ENCODE measurements around the gene KCNQ5.
"Not testable (repeated sequence)": the region's sequence is repeated elsewhere in the genome, so short reads cannot be mapped to it uniquely, and the experiment has no call there.

KCNQ5 gene

DNA sequence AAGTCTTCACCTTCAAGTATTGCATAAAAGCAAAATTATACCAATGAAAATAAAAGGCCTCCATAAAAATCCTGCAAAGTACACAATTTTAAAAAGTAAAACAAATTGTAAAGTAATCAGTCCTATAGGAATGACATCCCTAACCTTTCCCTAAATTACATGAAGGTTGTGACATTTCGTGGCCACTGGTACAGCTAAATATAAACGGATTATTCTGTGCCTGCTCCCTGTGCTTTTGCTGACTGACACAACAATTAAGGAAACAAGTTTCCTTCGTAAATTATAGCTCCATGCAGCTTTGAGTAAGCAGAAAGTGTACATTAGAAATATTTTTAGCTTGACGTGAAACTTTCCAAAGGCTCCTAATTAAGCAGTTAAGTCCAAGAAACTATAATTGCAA is 222.8 kb downstream of the KCNQ5 start:
- DNase-seq (ENCODE audit: low read depth), result no peak

- no peak for DNase-seq (ENCODE audit: low read depth)
Observed at GRCh38 chr6:72849346-72849745, 227.5 kb downstream of the KCNQ5 start.

- DNase-seq (ENCODE audit: low read depth), result no peak
Observed at GRCh38 chr6:72850040-72850439, 228.2 kb downstream of the KCNQ5 start.

- DNase-seq (ENCODE audit: low read depth), result no peak
Observed at GRCh38 chr6:72850469-72850868, 228.6 kb downstream of the KCNQ5 start.

- DNase-seq (ENCODE audit: low read depth), result no peak
Observed at GRCh38 chr6:72855471-72855870, 233.6 kb downstream of the KCNQ5 start.

DNA sequence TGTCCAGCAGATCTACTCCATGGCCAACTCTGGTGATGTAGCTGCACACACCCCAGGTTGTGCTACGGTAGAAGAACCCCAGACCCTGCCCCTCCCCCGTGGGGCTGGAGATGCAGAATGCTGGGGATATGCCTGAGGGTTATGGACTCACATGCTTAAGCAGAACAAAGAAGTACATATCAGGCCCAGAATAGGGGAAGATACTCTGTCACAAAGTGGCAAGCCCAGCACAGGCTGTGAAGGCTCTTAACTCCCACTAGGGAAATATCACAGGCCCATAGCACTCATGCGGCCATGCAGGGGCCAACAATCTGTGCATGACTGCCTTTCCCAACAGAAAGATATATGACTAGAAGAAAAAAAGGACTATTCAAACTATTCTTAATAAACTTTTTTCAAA is 234.9 kb downstream of the KCNQ5 start:
- DNase-seq (ENCODE audit: low read depth), result no peak

DNA sequence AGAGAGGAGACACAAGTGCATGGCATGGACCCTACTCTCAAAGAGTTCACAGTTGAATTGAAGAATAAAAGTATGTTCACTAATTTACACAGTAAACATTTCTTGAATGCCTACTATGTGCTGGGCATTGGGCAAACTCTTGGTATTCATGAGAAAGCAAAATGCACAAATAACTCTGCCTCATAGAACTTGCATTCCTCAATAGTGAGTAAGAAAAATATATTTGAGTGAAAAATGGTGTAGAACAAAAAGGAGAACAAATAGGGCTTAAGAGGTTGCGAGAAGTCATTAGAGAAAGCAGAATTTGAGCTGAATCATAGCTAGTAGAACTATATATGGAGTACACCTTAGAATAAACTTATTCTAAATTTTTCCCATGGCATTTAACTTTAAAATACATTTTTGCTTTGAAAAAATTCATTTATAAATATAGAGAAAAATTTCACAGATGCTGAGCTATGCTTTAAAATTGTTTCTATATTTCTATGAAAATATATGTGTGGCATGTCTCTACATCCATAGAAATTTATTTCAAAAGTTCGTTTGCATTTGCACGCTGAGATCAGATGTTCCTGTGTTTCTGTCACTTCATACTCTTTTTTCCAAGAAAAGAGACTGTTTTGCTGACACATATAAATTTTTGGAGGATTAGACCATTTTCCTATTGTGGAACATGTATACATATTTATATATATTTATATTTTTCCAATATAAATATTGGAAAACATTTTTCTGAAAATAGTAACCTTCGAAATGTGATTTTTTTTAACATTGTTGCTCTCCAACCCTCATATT is 236.1 kb downstream of the KCNQ5 start:
- no peak for DNase-seq (ENCODE audit: low read depth)

DNA sequence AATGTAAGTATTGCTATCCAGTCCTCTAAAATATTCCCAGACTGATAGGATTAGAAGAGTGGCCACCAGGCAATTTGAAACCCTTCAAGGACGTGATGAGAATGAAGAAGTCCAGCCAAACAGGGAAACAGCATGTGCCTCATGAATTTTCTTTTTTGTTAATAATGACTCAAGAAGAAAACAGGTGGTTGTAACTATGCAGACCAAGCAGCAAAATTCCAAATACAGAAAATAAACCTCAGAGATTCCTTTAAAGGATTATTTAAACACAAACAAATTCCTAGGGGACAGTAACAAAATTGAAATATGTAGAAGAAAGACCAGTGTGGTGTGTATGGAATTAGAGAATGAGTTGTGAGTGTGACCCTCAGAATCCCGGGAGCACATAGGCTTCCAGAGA is 239.2 kb downstream of the KCNQ5 start:
- DNase-seq (ENCODE audit: low read depth), result no peak

GRCh38 chr6:72861935-72862432 is 240.1 kb downstream of the KCNQ5 start:
- DNase-seq (ENCODE audit: low read depth), result no peak

- no peak for DNase-seq (ENCODE audit: low read depth)
Observed at GRCh38 chr6:72863131-72863530, 241.3 kb downstream of the KCNQ5 start.

DNA sequence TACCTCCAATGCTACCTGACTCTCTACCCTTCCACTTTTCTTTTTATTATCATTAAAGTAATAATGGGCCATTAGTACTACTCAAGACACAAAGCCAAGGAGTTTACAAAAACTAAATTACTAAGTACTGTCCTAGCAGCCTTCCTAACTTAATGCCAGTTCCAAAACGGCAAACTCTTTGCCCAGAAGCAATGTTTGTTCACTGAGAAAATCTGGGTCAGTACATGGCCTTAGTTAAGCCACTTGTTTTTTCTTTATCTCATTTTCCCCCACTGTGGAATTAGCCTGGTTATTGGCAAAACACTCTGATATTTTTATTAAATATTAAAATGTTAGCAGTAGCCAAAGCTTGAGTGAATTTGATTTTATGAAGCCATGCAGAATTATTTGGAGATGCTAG is 242.4 kb downstream of the KCNQ5 start:
- no peak for DNase-seq (ENCODE audit: low read depth)

GRCh38 chr6:72864799-72865198 is 242.9 kb downstream of the KCNQ5 start:
- no peak for DNase-seq (ENCODE audit: low read depth)

GRCh38 chr6:72865467-72865866 is 243.6 kb downstream of the KCNQ5 start:
- DNase-seq (ENCODE audit: low read depth), result no peak

DNA sequence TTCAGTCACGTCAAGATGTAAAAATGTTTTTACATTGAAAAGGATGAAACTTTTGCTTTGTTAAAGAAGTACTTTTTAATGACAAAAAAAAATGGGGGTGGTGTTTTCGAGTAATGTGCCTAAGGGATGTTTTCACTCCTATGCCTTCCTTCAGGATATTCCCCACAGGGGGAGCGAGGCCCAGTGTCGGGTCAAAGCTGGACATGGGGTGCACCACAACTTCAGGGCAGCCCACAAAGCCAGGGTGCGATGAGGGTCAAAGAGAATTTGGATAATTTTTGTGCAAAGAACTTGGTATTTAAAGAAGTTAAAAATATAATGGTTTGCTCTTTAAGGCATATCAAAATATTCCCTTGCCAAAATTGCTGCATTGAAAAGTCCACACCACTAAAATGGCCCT is 247.8 kb downstream of the KCNQ5 start:
- DNase-seq (ENCODE audit: low read depth), result no peak

DNA sequence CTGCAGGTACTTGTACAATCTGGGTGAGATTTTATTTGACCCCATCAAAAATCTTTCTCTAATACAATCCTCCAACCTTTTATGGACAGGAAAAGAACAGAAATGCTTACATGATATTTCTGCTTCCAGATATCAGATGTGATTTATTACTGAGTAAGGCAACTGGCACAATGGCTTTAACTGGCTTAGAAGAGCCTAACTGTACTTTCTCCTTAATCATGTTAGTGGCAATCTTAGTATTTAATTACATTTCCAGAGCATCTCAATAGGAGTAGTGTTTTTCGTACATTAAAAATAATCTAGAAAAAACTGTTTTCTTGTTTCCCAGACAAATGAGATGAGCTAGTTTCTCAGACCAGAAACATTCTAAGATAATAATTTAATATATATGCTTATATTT is 251.6 kb downstream of the KCNQ5 start:
- DNase-seq (ENCODE audit: low read depth), result no peak

DNA sequence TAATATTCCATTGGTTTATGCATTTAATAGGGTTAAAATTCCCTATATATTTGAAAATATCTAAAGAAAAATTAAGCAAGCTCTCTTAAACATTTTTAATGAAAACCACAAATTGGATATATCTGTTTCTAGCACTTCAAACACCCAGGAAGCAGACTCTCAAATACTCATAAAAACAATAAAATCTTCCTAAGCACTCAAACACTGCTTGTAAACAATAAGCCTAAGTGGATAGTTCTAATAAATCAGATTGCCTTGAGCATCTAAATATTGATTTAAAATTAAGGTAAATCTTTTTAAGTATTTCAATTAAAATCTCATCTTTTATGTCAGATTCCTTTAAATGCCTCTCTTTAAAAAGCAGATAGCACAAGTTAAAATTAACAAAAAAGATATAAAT is 254.4 kb downstream of the KCNQ5 start:
- DNase-seq (ENCODE audit: low read depth), result no peak

- DNase-seq (ENCODE audit: low read depth), result no peak
Observed at GRCh38 chr6:72886170-72886569, 264.3 kb downstream of the KCNQ5 start.

DNA sequence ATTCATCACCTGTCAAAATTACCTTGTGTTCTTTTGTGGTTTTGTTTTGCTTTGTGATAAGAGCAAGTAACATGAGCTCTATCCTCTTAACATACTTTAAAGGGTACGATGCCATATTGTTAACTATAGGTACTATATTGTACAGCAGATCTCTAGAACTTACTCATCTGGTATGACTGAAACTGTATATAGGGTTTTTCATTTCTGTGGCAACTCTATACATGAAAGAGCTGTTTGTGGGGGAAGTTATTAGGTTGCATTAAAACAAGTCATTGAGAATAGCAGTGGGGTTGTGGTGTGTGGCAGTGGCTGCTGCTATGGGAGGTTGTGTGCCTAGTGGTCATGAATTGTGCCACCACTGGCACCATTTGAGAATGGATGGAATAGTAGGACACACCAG is 268.4 kb downstream of the KCNQ5 start:
- no peak for DNase-seq (ENCODE audit: low read depth)

GRCh38 chr6:72890671-72891070 is 268.8 kb downstream of the KCNQ5 start:
- DNase-seq (ENCODE audit: low read depth), result no peak

GRCh38 chr6:72892901-72893300 is 271.0 kb downstream of the KCNQ5 start:
- no peak for DNase-seq (ENCODE audit: low read depth)

DNA sequence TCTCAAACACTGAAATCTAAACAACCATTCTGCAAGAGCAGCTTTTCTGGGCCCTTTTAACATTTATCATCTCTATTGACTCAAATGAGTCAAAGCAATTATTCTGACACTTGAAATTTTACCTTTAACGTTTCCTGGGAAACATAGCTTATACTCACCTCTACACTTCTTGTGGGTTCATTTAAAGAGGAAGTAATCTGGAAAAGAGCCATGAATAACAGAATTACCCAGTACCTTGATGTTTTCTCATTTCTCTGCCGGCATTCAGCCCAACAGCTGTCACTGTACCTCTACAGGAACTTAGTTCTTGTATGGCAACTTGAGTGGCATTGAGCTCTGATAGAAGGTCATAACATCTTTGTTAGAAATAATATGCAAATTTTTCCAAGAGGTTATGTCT is 272.2 kb downstream of the KCNQ5 start:
- no peak for DNase-seq (ENCODE audit: low read depth)

GRCh38 chr6:72898313-72898712 is 276.4 kb downstream of the KCNQ5 start:
- not testable (repeated sequence) for DNase-seq (ENCODE audit: low read depth)

GRCh38 chr6:72905705-72906478 is 284.0 kb downstream of the KCNQ5 start:
- DNase-seq (ENCODE audit: low read depth), result no peak

All from activated T-helper 9 cell treated with anti-CD3 and anti-CD28 coated beads, Interleukin-2, amount 50 U/mL, for 16 hours (primary cell).